ENCODE data around the gene ZNF668. TPM values are rescaled to one million over a fixed set of nuclear protein-coding genes. Genes with fewer than 3 reads are reported as not detected.

ZNF668 gene
- 12.6 TPM for polyA plus RNA-seq (2012; ENCODE audit: insufficient read depth, insufficient read length)

DNA sequence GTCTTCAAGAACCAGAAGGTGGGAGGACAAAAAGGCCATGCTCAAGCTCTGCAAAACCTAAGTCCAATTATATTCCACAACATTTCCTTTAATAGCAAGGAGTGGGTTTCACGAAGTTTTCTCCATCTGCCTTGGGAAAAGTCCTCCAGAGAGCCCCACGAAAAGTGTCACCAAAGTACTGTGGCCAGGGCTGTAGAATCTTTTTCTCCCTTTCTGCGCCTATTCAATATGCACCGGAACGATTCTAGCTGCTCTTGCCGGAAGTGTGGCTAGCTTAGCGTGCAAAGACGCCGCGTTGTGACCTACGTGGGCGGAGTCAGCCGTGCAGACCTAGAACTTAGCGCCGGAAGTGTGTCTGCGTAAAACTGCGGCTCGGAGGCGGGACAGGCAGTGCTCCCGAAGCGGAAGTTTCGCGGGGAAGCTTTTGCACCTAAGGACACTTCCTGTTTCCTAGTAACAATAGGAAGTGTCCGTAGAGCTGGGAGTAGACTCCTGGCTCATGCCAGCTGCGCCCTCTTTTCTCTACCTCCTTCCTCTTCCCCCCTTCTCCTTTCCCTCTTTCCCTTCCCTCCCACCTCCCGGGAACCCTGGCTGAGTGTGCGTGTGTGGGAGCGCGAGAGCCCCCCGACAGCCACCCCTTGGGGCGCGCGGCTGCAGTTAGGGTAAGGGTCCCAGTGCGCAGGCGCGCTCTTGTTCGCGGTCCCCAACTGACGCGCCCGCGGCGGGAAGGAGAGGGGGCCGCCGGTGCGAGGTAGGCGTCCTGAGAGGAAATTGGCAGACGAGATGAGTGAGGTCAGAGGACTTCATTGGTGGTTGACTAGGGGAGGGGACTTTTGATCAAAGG is at the start of gene ZNF668, which contains the start of gene ZNF646:
Gene ZNF668, minus strand, starts transcription at position 271 of the 844 bp plus-strand sequence. CDS start 9,781 bp downstream, outside the sequence.
Gene ZNF646, plus strand, starts transcription at position 453 of the 844 bp plus-strand sequence. CDS start 1,903 bp downstream, outside the sequence.
- peak; percentile 99 for DNase-seq (ENCODE audit: low read depth, low spot score)

GRCh38 chr16:31120129-31120528 is 46.1 kb upstream of the ZNF668 start:
- DNase-seq (ENCODE audit: low read depth, low spot score) = no peak
- H3K4me3 ChIP-seq (ENCODE audit: low read length) = no peak overlapping the region

More for the DNA sequence above, at the start of gene ZNF668, which contains the start of gene ZNF646:
- peak within 1 kb of the TSS; percentile 98 for H3K4me3 ChIP-seq (ENCODE audit: low read length)

DNA sequence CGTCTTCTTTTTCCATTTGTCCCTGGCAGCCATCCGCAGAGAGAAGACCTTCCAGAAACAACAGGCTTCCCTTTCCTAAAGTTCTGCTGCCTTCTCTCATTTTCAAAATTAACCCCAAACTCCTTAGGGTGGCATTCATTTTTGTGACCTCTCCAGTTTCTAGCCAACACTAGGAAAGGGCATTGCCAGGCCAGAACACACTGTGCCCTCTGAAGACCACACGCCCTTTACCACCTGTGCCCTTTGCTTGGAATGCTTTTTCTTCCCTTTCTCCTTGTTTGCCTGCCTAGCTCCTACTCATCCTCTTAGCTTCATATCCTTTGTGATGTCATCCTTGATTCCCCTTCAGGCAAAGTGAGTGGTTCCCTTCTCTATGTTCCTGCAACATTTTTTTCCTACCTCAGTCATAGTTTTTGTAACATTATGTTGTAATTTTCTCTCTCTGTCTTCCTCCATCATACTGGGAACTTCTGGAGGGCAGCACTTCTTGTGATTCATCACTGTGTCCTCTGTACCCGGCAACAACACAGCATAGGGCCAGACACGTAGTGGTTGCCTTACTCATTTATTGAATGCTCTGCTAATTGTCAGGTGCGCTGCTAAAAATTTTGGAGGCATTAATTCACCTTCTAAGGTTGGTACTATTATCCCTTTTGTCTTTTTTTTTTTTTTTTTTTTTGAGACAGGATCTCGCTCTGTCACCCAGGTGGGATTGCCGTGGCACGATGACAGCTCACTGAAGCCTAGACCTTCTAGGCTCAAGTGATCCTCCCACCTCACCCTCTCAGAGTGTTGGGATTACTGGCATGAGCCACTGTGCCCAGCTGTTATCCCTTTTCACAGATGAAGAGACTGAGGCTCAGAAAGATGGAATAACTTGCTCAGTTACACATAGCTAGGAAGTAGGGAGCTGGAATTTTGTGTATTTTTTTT is 44.4 kb upstream of the ZNF668 start:
- no peak for DNase-seq (ENCODE audit: low read depth, low spot score)
- peak overlapping the region; percentile 93 for H3K4me3 ChIP-seq (ENCODE audit: low read length)

DNA sequence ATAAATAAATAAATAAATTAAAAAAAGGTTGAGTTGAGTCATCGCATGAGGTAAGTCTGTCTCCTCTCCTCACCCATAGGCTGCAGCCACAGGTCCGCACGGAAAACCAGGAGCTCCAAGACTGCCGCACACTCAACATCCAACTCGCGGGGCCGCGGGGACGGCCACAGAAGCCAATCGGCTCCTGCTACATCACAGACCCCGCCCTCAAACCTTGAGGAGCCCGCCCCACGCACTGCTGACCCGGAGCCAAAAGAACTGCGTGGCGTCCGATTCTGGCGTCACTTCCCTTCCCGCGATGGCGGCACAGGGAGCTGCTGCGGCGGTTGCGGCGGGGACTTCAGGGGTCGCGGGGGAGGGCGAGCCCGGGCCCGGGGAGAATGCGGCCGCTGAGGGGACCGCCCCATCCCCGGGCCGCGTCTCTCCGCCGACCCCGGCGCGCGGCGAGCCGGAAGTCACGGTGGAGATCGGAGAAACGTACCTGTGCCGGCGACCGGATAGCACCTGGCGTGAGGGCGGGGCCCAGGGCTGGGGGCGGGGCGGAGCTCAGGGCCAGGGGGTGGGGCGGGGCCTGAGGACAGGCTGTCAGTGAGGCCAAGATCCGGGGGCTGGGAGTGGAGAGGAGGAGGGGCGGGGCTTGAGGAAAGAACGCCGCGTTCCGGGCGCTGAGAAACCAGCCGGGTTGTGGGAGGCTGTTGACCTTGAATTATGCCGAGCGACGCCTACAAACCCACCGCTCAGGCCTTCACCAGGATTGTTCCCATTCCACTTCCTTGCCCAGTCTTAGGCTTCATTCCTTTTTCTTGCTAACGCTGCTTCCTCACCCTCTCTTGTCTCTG is 43.6 kb upstream of the ZNF668 start, which contains the start of gene KAT8:
Gene KAT8, plus strand, starts transcription at position 281 of the 839 bp plus-strand sequence. Its CDS starts 18 bp downstream, at position 299.
- H3K4me3 ChIP-seq (ENCODE audit: low read length) = peak within 1 kb of the TSS; percentile 93
- DNase-seq (ENCODE audit: low read depth, low spot score) = peak; percentile 95

- DNase-seq (ENCODE audit: low read depth, low spot score) = no peak
- H3K4me3 ChIP-seq (ENCODE audit: low read length) = no peak overlapping the region
Observed at GRCh38 chr16:31114468-31114867, 40.4 kb upstream of the ZNF668 start.

DNA sequence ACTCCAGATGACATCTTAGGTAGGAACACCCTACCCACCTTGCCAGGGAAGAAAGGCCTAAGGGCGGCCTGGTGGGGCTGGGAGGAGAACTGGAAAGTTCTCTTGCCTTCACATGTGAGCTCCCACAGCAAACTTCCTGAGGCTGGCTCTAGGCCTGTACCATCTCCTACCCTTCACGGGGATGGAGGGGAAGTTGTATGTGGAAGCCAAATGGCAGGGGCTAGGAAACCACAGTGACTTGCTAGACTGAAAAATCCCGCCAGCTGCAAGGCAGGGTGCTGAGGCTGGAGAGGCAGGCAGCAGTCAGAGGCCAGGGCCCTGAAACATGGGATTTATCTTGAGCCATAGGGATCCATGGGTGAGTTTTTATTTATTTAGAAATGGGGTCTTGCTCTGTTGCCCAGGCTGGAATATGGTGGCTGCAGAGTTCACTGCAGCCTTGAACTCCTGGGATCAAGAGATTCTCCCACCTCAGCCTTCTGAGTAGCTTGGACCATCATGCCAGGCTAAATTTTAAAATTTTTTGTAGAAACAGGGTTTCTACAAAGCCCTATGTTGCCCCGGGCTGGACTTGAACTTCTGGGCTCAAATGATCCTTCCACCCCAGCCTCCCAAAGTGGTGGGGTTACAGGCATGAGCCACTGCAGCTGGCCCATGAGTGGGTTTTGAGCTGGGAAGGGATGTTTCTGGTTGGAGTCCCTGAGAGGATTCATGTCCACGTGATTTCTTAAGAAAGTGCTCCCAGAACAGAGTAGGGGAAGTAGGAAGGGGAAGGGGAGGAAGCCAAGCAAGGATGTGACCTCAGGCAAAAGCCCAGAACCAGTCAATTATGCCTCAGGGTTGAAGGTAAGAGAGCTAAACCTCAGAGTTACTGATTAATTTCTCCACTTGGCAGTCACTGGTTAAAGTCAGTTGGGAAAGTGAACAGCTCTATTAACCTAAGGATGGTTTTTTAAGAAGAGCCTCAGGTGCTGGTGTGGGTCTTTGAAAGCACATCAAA is 39.4 kb upstream of the ZNF668 start:
- DNase-seq (ENCODE audit: low read depth, low spot score) = no peak
- no peak overlapping the region for H3K4me3 ChIP-seq (ENCODE audit: low read length)

- no peak overlapping the region for H3K4me3 ChIP-seq (ENCODE audit: low read length)
Observed at GRCh38 chr16:31112711-31113110, 38.7 kb upstream of the ZNF668 start.

GRCh38 chr16:31111881-31112466 is 37.9 kb upstream of the ZNF668 start:
- no peak for DNase-seq (ENCODE audit: low read depth, low spot score)
- no peak overlapping the region for H3K4me3 ChIP-seq (ENCODE audit: low read length)

More at GRCh38 chr16:31112711-31113110, 38.7 kb upstream of the ZNF668 start:
- DNase-seq (ENCODE audit: low read depth, low spot score) = no peak

DNA sequence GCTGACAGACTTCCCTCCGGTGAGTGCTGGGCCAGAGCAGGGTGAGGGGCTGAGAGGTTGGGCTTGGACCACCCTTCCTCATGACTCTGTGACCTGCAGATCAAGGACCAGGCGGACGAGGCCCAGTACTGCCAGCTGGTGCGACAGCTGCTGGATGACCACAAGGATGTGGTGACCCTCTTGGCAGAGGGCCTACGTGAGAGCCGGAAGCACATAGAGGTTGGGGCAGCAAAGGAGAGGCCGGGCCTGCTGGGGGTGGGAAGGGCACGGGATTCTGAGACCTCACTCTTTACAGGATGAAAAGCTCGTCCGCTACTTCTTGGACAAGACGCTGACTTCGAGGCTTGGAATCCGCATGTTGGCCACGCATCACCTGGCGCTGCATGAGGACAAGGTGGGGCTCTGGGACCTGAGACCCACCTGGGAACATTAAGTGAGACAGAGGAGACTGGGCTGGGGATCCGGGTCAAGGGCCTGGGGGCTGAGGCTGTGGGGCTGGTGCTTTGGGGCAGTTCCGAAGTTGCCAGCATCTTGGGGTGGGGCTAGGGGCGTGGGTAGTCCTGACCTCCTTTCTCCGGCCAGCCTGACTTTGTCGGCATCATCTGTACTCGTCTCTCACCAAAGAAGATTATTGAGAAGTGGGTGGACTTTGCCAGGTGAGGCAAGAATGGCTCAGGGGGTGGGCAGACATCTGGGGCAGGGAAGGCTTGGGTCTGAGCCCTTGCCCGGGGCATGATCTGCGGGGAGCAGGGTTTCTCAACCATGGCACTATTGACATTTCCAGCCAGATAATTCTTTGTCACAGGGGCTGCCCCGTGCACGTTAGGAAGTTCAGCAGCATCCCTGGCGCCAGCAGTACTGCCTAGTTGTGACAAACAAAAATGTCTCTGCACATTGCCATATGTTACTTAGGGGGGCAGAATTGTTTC is 36.3 kb upstream of the ZNF668 start:
- H3K4me3 ChIP-seq (ENCODE audit: low read length) = no peak overlapping the region
- no peak for DNase-seq (ENCODE audit: low read depth, low spot score)

DNA sequence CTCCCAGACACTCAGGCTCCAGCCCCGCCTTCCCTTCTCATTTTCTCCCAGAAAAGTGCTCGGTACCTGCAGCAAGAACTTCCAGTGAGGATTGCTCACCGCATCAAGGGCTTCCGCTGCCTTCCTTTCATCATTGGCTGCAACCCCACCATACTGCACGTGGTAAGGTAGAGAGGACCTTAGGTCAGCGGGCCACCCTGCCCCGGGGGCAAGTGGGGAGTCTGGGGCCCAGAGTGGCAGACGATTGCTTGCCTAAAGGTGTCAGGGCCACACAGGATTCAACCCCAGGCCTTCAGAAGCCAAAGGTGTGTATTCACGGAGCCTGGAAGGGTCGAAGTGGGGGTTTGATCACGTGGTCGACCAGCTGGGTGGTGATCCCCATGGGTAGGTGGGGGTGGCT is 35.6 kb upstream of the ZNF668 start:
- H3K4me3 ChIP-seq (ENCODE audit: low read length) = no peak overlapping the region
- no peak for DNase-seq (ENCODE audit: low read depth, low spot score)

- no peak for DNase-seq (ENCODE audit: low read depth, low spot score)
- H3K4me3 ChIP-seq (ENCODE audit: low read length) = peak overlapping the region; percentile 69
Observed at GRCh38 chr16:31108794-31109558, 34.9 kb upstream of the ZNF668 start.

- peak; percentile 63 for DNase-seq (ENCODE audit: low read depth, low spot score)
- peak within 1 kb of the TSS; percentile 69 for H3K4me3 ChIP-seq (ENCODE audit: low read length)
Observed at GRCh38 chr16:31108035-31108793, 34.2 kb upstream of the ZNF668 start, which contains the start of gene BCKDK. TSS of gene BCKDK (plus strand) at chr16:31108386. CDS start at chr16:31109224, 838 bp downstream.

- no peak for DNase-seq (ENCODE audit: low read depth, low spot score)
- H3K4me3 ChIP-seq (ENCODE audit: low read length) = peak overlapping the region; percentile 69
Observed at GRCh38 chr16:31107465-31107867, 33.4 kb upstream of the ZNF668 start.

Measured in Jurkat, Clone E6-1 (cell line).